SH-SY5Y (cell line): ENCODE measurements around the gene TMPRSS6.

Source experiments
- GATA2 ChIP-seq: IDR thresholded peaks from 2 replicates; pipeline ENCODE4 v1.6.1; 2011; ENCODE audit warnings: mild to moderate bottlenecking, low read depth, low read length
- GATA3 ChIP-seq: IDR thresholded peaks from 2 replicates; pipeline ENCODE4 v1.6.1; 2011; ENCODE audit warnings: low read depth, mild to moderate bottlenecking, low read length, moderate library complexity

- no peak for TF ChIP-seq GATA2
- TF ChIP-seq GATA3, result no peak
These were observed 35.0 kb downstream of the TMPRSS6 start for GRCh38 chr22:37074537-37074936.
